Skin of body (tissue), 2 donors: ENCODE measurements around the gene SLC37A1. TPM values are rescaled to one million over a fixed set of nuclear protein-coding genes. Genes with fewer than 3 reads are reported as not detected.

ENCODE experiments used
- DNase-seq: peaks from one replicate; lab custom pipeline; 2025; lab: John Stamatoyannopoulos, UW
- total RNA-seq: library from RNA; depleted of rRNA; stranded (reverse); fragments of >200 nt; gene quantifications from one replicate; pipeline ENCODE4 v1.2.3, GENCODE V29; 2014

Gene SLC37A1
- total RNA-seq, 1 donor from 2014 or later = 3.9 TPM

GRCh38 chr21:42526379-42526727 lies 12.7 kb downstream of the SLC37A1 start:
- DNase-seq = no peak

GRCh38 chr21:42527127-42527488 lies 13.5 kb downstream of the SLC37A1 start:
- DNase-seq = no peak

GRCh38 chr21:42527489-42528158 lies 14.0 kb downstream of the SLC37A1 start:
- no peak for DNase-seq

GRCh38 chr21:42530167-42530518 lies 16.5 kb downstream of the SLC37A1 start:
- DNase-seq = no peak

- no peak for DNase-seq
Observed at GRCh38 chr21:42531771-42532170, 18.1 kb downstream of the SLC37A1 start.

GRCh38 chr21:42532466-42533181 lies 19.0 kb downstream of the SLC37A1 start:
- DNase-seq = no peak

- no peak for DNase-seq
Observed at GRCh38 chr21:42533306-42533962, 19.8 kb downstream of the SLC37A1 start.

- DNase-seq = no peak
Observed at GRCh38 chr21:42533963-42534355, 20.3 kb downstream of the SLC37A1 start.

- no peak for DNase-seq
Observed at GRCh38 chr21:42534421-42535378, 21.0 kb downstream of the SLC37A1 start.

- no peak for DNase-seq
Observed at GRCh38 chr21:42535602-42536171, 22.0 kb downstream of the SLC37A1 start.

GRCh38 chr21:42536601-42537000 lies 22.9 kb downstream of the SLC37A1 start:
- DNase-seq = no peak

GRCh38 chr21:42537106-42537742 lies 23.6 kb downstream of the SLC37A1 start:
- no peak for DNase-seq

GRCh38 chr21:42538479-42539275 lies 25.0 kb downstream of the SLC37A1 start:
- DNase-seq = no peak

GRCh38 chr21:42539342-42539741 lies 25.7 kb downstream of the SLC37A1 start:
- DNase-seq = no peak

- no peak for DNase-seq
Observed at GRCh38 chr21:42539931-42540343, 26.3 kb downstream of the SLC37A1 start.

GRCh38 chr21:42540396-42540795 lies 26.7 kb downstream of the SLC37A1 start:
- DNase-seq = no peak

GRCh38 chr21:42541174-42541573 lies 27.5 kb downstream of the SLC37A1 start:
- no peak for DNase-seq

- no peak for DNase-seq
Observed at GRCh38 chr21:42541618-42542017, 28.0 kb downstream of the SLC37A1 start.

- DNase-seq = no peak
Observed at GRCh38 chr21:42542196-42542595, 28.5 kb downstream of the SLC37A1 start.

- no peak for DNase-seq
Observed at GRCh38 chr21:42542596-42542995, 28.9 kb downstream of the SLC37A1 start.
